CD4-positive, alpha-beta memory T cell (primary cell): ENCODE results near the gene PTGFRN. TPM values are rescaled to one million over a fixed set of nuclear protein-coding genes. Genes with fewer than 3 reads are reported as not detected.
A peak's percentile ranks its signal among the peaks of the same experiment; 100 is the strongest.

Experiments
- CTCF ChIA-PET: fragments of 350-600 bp; sonication (Branson Sonifier 250); formaldehyde crosslinking; loops from one replicate; lab custom pipeline; 2021; ENCODE audit warnings: inconsistent platforms; ENCODE audit not compliant: partially characterized antibody; lab: Charles Lee
- POLR2A ChIA-PET: fragments of 350-600 bp; sonication (Branson Sonifier 250); formaldehyde crosslinking; loops from one replicate; lab custom pipeline; 2021; ENCODE audit not compliant: partially characterized antibody; lab: Charles Lee
- DNase-seq, 5 donors: peaks; one replicate each; pipeline versions ENCODE4 v3.0.0 to v3.0.0-alpha.2; 2020 to 2022; ENCODE audit warnings: mixed read lengths in 1 of 5
- H3K27ac ChIP-seq: one replicate; pipeline ENCODE4 v1.7.0; 2013; ENCODE audit warnings: low read depth, low read length
- H3K27me3 ChIP-seq: 2 replicates; pipeline ENCODE4 v1.7.0; 2013; ENCODE audit warnings: mild to moderate bottlenecking, low read length, moderate library complexity; ENCODE audit not compliant: insufficient read depth
- H3K36me3 ChIP-seq: 2 replicates; pipeline ENCODE4 v1.7.0; 2013; ENCODE audit warnings: mild to moderate bottlenecking, low read length, moderate library complexity; ENCODE audit not compliant: insufficient read depth
- H3K4me1 ChIP-seq: 2 replicates; pipeline ENCODE4 v1.7.0; 2013; ENCODE audit warnings: mild to moderate bottlenecking, low read length, moderate library complexity; ENCODE audit not compliant: insufficient read depth
- H3K4me3 ChIP-seq, 2 donors: one replicate each; pipeline ENCODE4 v1.7.0; 2013; ENCODE audit warnings: low read length in 2 of 2, mild to moderate bottlenecking in 1 of 2
- H3K9me3 ChIP-seq, 2 donors: one replicate each; pipeline ENCODE4 v1.7.0; 2013; ENCODE audit warnings: low read length in 2 of 2, control low read depth in 1 of 2; ENCODE audit not compliant: control insufficient read depth in 1 of 2
- H3K27ac Mint-ChIP-seq, 7 donors: one replicate each; pipeline ENCODE4 v1.8.0; 2020 to 2021; ENCODE audit warnings: mixed read lengths in 7 of 7, mild to moderate bottlenecking in 6 of 7, inconsistent platforms in 3 of 7, moderate library complexity in 3 of 7
- H3K27me3 Mint-ChIP-seq, 2 donors: one replicate each; pipeline ENCODE4 v1.8.0; 2020 to 2021; ENCODE audit warnings: mixed read lengths in 2 of 2
- H3K36me3 Mint-ChIP-seq, 2 donors: one replicate each; pipeline ENCODE4 v1.8.0; 2020 to 2021; ENCODE audit warnings: mixed read lengths in 2 of 2, inconsistent platforms in 1 of 2, mild to moderate bottlenecking in 1 of 2
- H3K4me1 Mint-ChIP-seq, 4 donors: one replicate each; pipeline ENCODE4 v1.8.0; 2020 to 2021; ENCODE audit warnings: mixed read lengths in 4 of 4, mild to moderate bottlenecking in 1 of 4
- H3K4me3 Mint-ChIP-seq, 8 donors: one replicate each; pipeline ENCODE4 v1.8.0; 2020 to 2021; ENCODE audit warnings: mixed read lengths in 8 of 8, mild to moderate bottlenecking in 7 of 8, moderate library complexity in 6 of 8, inconsistent platforms in 3 of 8
- H3K9me3 Mint-ChIP-seq, 8 donors: one replicate each; pipeline ENCODE4 v1.8.0; 2020 to 2021; ENCODE audit warnings: mixed read lengths in 8 of 8, mild to moderate bottlenecking in 5 of 8, inconsistent platforms in 3 of 8, moderate library complexity in 1 of 8
- intact Hi-C: fragments of 100-400 bp; cut with micrococcal nuclease; formaldehyde crosslinking; loops from one replicate; pipeline ENCODE4 v1.15.1; 2023
- polyA plus RNA-seq, 2 donors: library from polyadenylated mRNA; unstranded; fragments of 300-500 nt; fragmentation: Illumina TruSeq; gene quantifications; one replicate each; pipeline ENCODE4 v1.2.3, GENCODE V29; 2021
- total RNA-seq, 2 experiments: library from RNA; stranded (reverse); gene quantifications; one replicate each; pipeline ENCODE4 v1.2.3, GENCODE V29; 2021

The PTGFRN gene
- total and polyA plus RNA-seq, 4 experiments from 2014 or later, result 0.39 to 0.55 (median 0.44) TPM; not detected in 1

DNA sequence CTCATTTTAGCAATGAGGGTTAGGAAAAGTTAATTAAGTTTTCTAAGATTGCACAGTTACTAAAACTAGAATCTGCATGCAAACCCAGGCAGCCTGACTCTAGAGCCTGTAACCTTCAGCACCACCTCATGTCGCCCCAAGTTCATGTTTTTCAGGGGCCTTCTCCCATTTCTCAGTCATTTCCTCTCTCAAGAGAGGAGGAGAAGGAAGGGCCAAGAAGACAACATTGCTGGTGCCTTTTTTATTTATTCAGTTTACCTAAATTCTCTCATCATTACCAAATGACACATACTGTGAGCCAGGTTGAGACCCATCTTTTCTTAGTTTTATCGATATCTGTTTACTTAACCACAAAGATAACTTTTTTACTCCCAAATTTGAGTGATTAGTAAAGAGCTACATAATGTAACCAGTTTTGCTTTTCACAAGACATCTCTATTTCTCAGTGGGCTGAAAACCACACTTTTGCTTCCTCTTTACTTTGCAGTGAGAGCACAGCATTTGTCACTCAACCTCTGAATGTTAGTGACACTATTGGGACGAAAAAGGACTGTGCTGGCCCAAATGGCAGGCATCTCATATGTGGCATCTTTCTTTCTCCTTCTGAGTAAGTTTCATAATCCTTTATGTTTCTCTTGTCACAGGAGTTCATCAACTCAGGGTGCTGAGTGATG lies 91.7 kb downstream of the PTGFRN start, which contains the start of gene CD101:
Gene CD101 (plus strand): TSS at position 507 of the 674 bp plus-strand sequence. CDS start 58 bp downstream, at position 565.
- Histone ChIP-seq H3K27me3 (no peaks in the 10 kb centered on the region), H3K9me3 (no peaks in the 10 kb centered on the region), H3K27ac (no peak within 1 kb of the TSS), H3K4me3 (no peak within 1 kb of the TSS), H3K36me3 (no peaks in the 10 kb centered on the region), H3K4me1 (peaks cover 10% of the 10 kb centered on the region)
- intact Hi-C loops, result loop anchor here (10.0 kb wide), 1 partner anchor 87 kb away; no protein-coding TSS in a partner anchor
- Mint-ChIP-seq H3K36me3 (no peaks in the 10 kb centered on the region), H3K4me1 (peaks cover 20 to 31% (median 29%) of the 10 kb centered on the region in 4 donors), H3K27ac (peak within 1 kb of the TSS; percentile 28 to 91 (median 76)), H3K4me3 (peak within 1 kb of the TSS in 7 of 8 donors; percentile 4 to 69 (median 64)), H3K9me3 (peaks cover 0 to 2% (median 0%) of the 10 kb centered on the region in 8 donors), H3K27me3 (no peaks in the 10 kb centered on the region)
- ChIA-PET POLR2A (interaction anchor here (0.9 to 4.0 kb wide), 10 partner anchors 9 to 264 kb away, joined by 3 to 31 read pairs (median 5); partner anchors contain the start of gene TTF2), CTCF (interaction anchor here (1.1 to 2.2 kb wide), 8 partner anchors 8 to 66 kb away, joined by 3 to 8 read pairs (median 4); no protein-coding TSS in a partner anchor)
- peak in 2 of 5 donors; percentile 16 to 17 for DNase-seq

- no peaks in the 10 kb centered on the region for H3K9me3 ChIP-seq
- peaks cover 11% of the 10 kb centered on the region for H3K4me1 ChIP-seq
- CTCF ChIA-PET, result interaction anchor here (1.0 to 3.0 kb wide), 5 partner anchors 8 to 69 kb away, joined by 3 to 17 read pairs (median 5); partner anchors contain the start of gene TTF2
- H3K4me3 ChIP-seq, result no peak overlapping the region
- H3K9me3 Mint-ChIP-seq, result peaks cover 0 to 2% (median 0%) of the 10 kb centered on the region in 8 donors
- no peaks in the 10 kb centered on the region for H3K27me3 ChIP-seq
- H3K36me3 ChIP-seq, result no peaks in the 10 kb centered on the region
- H3K4me1 Mint-ChIP-seq, result peaks cover 20 to 37% (median 32%) of the 10 kb centered on the region in 4 donors
- H3K27ac ChIP-seq, result no peak overlapping the region
- no peaks in the 10 kb centered on the region for H3K36me3 Mint-ChIP-seq
- intact Hi-C loops, result loop anchor here (10.0 kb wide), 1 partner anchor 89 kb away; no protein-coding TSS in a partner anchor
- H3K27ac Mint-ChIP-seq, result peak overlapping the region in 5 of 7 donors; percentile 1 to 84 (median 80)
- POLR2A ChIA-PET, result interaction anchor here (1.3 to 3.9 kb wide), 6 partner anchors 11 to 240 kb away, joined by 3 to 24 read pairs (median 12); partner anchors contain the start of gene TTF2
- no peaks in the 10 kb centered on the region for H3K27me3 Mint-ChIP-seq
- H3K4me3 Mint-ChIP-seq, result peak overlapping the region in 5 of 8 donors; percentile 6 to 63 (median 27)
- DNase-seq, result no peak
Observed at GRCh38 chr1:117003223-117003875, 93.6 kb downstream of the PTGFRN start.

- no peaks in the 10 kb centered on the region for H3K9me3 Mint-ChIP-seq
- H3K36me3 ChIP-seq, result no peaks in the 10 kb centered on the region
- CTCF ChIA-PET, result no interaction called here
- no peak overlapping the region for H3K27ac ChIP-seq
- H3K4me3 ChIP-seq, result no peak overlapping the region
- no peaks in the 10 kb centered on the region for H3K27me3 ChIP-seq
- no peaks in the 10 kb centered on the region for H3K27me3 Mint-ChIP-seq
- POLR2A ChIA-PET, result interaction anchor here (0.7 to 1.1 kb wide), 4 partner anchors 9 to 238 kb away, joined by 3 read pairs; no protein-coding TSS in a partner anchor
- H3K4me1 Mint-ChIP-seq, result peaks cover 15 to 30% (median 26%) of the 10 kb centered on the region in 4 donors
- no peaks in the 10 kb centered on the region for H3K9me3 ChIP-seq
- peaks cover 0 to 7% of the 10 kb centered on the region in 2 donors for H3K36me3 Mint-ChIP-seq
- H3K27ac Mint-ChIP-seq, result peak overlapping the region in 6 of 7 donors; percentile 30 to 84 (median 66)
- DNase-seq, result no peak
- peaks cover 18% of the 10 kb centered on the region for H3K4me1 ChIP-seq
- intact Hi-C loops, result loop anchor here (5.0 to 10.0 kb wide), 2 partner anchors 45 to 93 kb away; no protein-coding TSS in a partner anchor
- peak overlapping the region in 4 of 8 donors; percentile 3 to 55 (median 20) for H3K4me3 Mint-ChIP-seq
Observed at GRCh38 chr1:117007719-117008013, 98.0 kb downstream of the PTGFRN start.

GRCh38 chr1:117008656-117009055 lies 98.9 kb downstream of the PTGFRN start:
- H3K4me1 ChIP-seq, result peaks cover 18% of the 10 kb centered on the region
- peaks cover 15 to 24% (median 21%) of the 10 kb centered on the region in 4 donors for H3K4me1 Mint-ChIP-seq
- no peaks in the 10 kb centered on the region for H3K9me3 Mint-ChIP-seq
- no peaks in the 10 kb centered on the region for H3K27me3 ChIP-seq
- H3K27me3 Mint-ChIP-seq, result no peaks in the 10 kb centered on the region
- POLR2A ChIA-PET, result interaction anchor here (0.6 to 2.2 kb wide), 9 partner anchors 9 to 131 kb away, joined by 3 to 20 read pairs (median 3); partner anchors contain the start of gene TTF2
- intact Hi-C loops, result loop anchor here (5.0 to 10.0 kb wide), 2 partner anchors 44 to 94 kb away; no protein-coding TSS in a partner anchor
- H3K4me3 Mint-ChIP-seq, result peak overlapping the region in 1 of 8 donors; percentile 3
- CTCF ChIA-PET, result interaction anchor here (1.4 to 1.5 kb wide), 3 partner anchors 43 to 271 kb away, joined by 3 to 6 read pairs (median 3); no protein-coding TSS in a partner anchor
- H3K27ac Mint-ChIP-seq, result peak overlapping the region in 4 of 7 donors; percentile 5 to 82 (median 20)
- no peaks in the 10 kb centered on the region for H3K36me3 ChIP-seq
- H3K27ac ChIP-seq, result no peak overlapping the region
- no peaks in the 10 kb centered on the region for H3K9me3 ChIP-seq
- H3K36me3 Mint-ChIP-seq, result peaks cover 0 to 7% of the 10 kb centered on the region in 2 donors
- DNase-seq, result no peak
- no peak overlapping the region for H3K4me3 ChIP-seq

DNA sequence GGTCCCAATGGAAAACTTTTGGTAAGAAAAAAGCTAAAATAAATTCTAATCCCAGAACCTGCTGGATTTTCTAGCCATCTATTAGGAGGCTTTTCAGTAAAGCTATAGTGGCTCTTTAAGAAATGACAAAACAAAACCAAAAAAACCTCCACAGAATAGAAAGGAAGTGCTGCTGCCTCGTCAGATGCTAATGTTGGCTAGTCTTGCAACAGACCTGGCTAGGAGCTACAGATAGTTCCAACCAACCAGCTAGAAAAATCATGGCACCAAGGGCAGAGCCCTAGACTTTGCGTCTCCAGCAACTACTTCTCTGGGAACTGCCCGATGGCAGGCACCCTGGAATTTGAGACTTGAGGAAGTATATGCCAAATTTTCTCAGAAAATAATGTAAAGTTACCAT lies 99.4 kb downstream of the PTGFRN start:
- peak in 4 of 5 donors; percentile 21 to 27 (median 22) for DNase-seq
- Histone ChIP-seq H3K4me3 (no peak overlapping the region), H3K27ac (no peak overlapping the region), H3K36me3 (no peaks in the 10 kb centered on the region), H3K9me3 (no peaks in the 10 kb centered on the region), H3K4me1 (peaks cover 18% of the 10 kb centered on the region), H3K27me3 (no peaks in the 10 kb centered on the region)
- Mint-ChIP-seq H3K27ac (peak overlapping the region in 5 of 7 donors; percentile 38 to 83 (median 75)), H3K4me3 (peak overlapping the region in 7 of 8 donors; percentile 2 to 52 (median 41)), H3K27me3 (no peaks in the 10 kb centered on the region), H3K36me3 (peaks cover 0 to 9% of the 10 kb centered on the region in 2 donors), H3K4me1 (peaks cover 15 to 24% (median 22%) of the 10 kb centered on the region in 4 donors), H3K9me3 (no peaks in the 10 kb centered on the region)
- intact Hi-C loops, result loop anchor here (5.0 to 10.0 kb wide), 2 partner anchors 43 to 94 kb away; no protein-coding TSS in a partner anchor
- ChIA-PET POLR2A (interaction anchor here (0.6 to 2.2 kb wide), 12 partner anchors 8 to 247 kb away, joined by 3 to 20 read pairs (median 3); partner anchors contain the start of gene TTF2), CTCF (interaction anchor here (0.9 to 1.7 kb wide), 8 partner anchors 8 to 271 kb away, joined by 3 to 6 read pairs (median 3); partner anchors contain the start of gene CD101)

- H3K4me1 Mint-ChIP-seq, result peaks cover 15 to 24% (median 22%) of the 10 kb centered on the region in 4 donors
- Histone ChIP-seq H3K4me3 (no peak overlapping the region), H3K4me1 (peaks cover 18% of the 10 kb centered on the region), H3K36me3 (no peaks in the 10 kb centered on the region), H3K27ac (no peak overlapping the region), H3K27me3 (no peaks in the 10 kb centered on the region), H3K9me3 (no peaks in the 10 kb centered on the region)
- peak overlapping the region in 1 of 7 donors; percentile 57 for H3K27ac Mint-ChIP-seq
- H3K9me3 Mint-ChIP-seq, result no peaks in the 10 kb centered on the region
- H3K4me3 Mint-ChIP-seq, result no peak overlapping the region
- intact Hi-C loops, result no loop called here
- ChIA-PET CTCF (interaction anchor here (0.8 to 1.7 kb wide), 6 partner anchors 10 to 272 kb away, joined by 3 to 6 read pairs (median 5); partner anchors contain the start of gene CD101), POLR2A (interaction anchor here (1.1 to 2.2 kb wide), 5 partner anchors 13 to 248 kb away, joined by 3 to 20 read pairs (median 4); no protein-coding TSS in a partner anchor)
- peaks cover 0 to 11% of the 10 kb centered on the region in 2 donors for H3K36me3 Mint-ChIP-seq
- H3K27me3 Mint-ChIP-seq, result no peaks in the 10 kb centered on the region
- no peak for DNase-seq
Observed at GRCh38 chr1:117010310-117010969, 100.7 kb downstream of the PTGFRN start.
